T-helper 9 cell (primary cell): ENCODE data around the gene TMEM117.
"Not testable (repeated sequence)": the region's sequence is repeated elsewhere in the genome, so short reads cannot be mapped to it uniquely, and the experiment has no call there.

ENCODE experiments used
- DNase-seq: peaks from one replicate; pipeline ENCODE4 v3.0.0-alpha.2; 2020

TMEM117 gene

DNA sequence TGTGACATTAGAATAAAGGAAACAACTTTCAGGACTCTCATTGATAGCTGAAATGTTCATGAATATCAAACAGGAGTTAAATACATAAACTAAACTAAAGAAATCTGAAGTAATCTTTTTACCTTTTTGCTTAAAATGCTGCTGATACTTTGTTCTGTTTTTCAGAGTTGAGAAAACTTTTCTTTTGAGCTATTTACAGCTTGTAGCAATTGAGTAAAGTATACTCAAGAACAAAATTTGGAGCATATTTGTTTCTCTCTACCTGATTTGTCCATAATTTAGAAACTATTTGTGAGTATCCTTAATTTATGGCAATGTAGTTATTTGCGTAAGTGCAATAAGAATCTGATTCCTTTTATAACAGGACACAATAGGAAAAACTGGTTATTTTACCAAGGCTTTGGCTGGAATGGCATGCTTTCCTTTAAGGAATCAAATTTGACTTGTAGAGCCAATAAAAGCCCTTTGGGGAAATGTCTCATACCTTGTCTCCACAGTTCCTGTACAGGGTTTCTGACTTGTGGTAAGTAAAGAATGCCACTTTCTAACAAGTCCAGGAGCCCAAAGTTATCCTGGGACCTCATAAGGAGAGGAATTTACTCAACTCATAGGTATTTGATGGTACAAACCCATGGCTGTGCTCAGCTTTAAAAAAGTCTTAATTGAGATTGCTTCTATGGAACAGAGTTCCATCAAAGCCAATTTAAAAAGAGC lies 195.7 kb downstream of the TMEM117 start:
- DNase-seq: no peak

DNA sequence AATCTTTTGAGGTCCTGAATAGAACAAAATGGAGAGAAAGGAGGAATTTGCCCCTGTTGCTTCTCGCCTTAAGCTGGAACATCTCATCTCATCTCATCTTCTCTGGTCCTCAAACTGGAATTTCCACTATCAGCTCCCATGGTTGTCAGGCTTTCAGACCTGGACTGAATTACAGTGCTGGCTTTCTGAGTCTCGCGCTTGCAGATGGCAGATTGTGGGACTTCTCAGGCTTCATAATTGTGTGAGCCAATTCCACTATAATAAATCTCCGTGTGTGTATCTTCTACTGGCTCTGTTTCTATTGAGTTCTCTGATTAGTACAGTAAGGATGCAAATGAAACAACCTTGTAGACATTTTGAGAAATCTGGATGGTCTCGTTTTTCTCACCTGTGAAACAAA lies 199.0 kb downstream of the TMEM117 start:
- no peak for DNase-seq

DNA sequence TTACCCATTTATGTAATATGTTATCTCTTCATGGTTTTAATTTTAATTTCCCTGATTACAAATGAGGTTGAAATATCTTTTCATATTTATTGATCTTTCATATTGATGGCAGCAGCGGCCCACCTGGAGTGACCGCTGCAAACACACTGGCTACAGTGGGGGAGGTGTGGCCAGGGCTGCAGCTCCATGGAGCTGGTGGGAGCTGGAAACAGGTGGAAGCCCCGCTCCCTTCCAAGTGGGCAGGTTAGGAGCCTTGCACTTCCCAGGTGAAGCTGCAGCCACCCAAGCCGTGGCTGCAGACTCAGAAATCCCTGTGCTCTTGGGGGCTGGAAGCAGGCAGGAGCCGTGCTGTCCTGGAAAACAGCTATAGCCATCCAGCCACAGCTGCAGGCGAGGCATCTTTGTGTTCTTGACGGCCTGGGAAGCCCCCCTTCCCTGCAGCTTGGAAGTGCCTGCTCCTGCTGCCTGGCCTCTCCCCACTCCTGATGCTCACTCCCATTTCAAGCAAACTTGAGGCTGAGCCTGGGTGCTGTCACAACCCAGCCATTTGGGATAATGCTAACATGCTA lies 201.1 kb downstream of the TMEM117 start:
- no peak for DNase-seq

DNA sequence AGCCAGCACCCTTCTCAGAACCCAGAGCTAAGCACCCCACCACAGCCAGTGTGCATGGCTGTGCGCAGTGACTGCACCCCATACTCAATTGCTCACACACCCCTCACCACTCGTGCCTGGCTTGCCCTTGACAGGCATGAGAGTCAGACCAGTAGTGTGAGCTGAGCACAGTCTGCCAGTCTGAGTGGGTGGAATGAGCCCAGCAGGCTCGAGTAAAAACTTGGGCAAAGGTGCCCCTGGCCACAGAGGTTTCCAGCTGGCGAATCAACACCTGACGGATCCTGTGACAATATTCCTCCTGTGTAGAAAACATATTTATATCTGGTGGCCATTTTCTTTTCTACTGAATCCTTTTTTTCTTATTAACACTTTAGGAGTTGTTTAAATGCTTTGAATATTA lies 202.5 kb downstream of the TMEM117 start:
- DNase-seq: no peak

DNA sequence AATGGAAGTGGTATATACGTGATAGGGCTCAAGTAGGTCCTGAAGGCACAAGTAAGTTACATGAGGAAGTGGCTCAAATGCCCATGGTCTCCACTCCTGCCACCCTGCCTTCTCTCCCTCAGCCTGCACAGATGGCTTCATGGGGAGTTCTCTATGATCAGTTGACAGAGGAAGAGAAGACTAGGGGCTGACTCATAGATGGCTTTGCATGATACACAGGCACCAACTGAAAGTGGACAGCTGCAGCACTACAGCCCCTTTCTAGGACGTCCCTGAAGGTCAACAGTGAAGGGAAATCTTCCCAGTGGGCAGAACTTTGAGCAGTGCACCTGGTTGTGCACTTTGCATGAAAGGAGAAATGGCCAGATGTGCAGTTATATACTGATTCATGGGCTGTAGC lies 208.6 kb downstream of the TMEM117 start:
- not testable (repeated sequence) for DNase-seq

DNA sequence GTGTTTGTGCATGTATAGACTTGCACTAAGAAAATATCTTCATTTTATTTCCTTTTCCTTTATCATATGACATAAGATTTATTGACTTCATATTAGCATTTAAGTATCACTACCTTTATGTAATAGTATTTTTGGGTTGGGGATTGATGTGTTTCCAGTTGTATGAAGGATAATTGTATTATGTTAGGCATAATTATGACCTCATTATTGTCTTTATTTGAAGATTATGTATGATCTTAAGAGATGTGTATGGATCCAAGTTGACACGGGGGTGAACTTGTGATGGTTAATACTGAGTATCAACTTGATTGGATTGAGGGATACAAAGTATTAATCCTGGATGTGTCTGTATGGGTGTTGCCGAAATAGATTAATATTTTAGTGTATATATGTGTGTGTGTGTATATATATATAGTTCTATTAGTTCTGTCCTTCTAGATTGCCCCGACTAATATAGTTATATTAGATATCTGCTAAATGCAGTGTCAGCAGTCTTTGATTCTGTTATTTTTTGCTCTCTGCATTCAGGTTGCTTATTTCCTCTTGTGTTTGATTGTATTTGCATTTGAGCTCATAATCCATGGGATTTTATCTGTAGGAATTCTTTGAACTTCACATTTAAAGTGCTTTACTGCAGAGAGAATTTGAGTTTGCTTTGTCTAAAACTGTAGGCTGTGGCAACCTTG lies 211.0 kb downstream of the TMEM117 start:
- DNase-seq: no peak

DNA sequence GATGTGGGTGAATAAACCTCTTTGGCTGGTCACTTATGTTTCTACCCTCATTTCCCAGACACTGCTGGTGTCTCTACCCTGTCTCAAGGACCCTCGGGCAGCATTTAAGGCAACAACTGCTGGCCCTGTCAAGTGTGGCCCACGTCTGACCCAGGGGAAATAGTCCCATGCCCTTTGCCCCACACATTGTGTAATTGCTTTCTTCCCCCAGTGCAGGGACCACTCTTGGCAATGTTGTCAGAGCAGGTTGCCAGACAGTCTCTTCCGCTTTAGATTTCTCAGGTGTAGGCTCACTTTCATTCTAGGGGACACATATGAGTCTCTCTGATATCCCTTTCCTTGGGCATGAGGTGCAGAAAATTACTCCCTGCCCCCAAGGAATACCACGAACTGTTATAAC lies 216.7 kb downstream of the TMEM117 start:
- DNase-seq: no peak

DNA sequence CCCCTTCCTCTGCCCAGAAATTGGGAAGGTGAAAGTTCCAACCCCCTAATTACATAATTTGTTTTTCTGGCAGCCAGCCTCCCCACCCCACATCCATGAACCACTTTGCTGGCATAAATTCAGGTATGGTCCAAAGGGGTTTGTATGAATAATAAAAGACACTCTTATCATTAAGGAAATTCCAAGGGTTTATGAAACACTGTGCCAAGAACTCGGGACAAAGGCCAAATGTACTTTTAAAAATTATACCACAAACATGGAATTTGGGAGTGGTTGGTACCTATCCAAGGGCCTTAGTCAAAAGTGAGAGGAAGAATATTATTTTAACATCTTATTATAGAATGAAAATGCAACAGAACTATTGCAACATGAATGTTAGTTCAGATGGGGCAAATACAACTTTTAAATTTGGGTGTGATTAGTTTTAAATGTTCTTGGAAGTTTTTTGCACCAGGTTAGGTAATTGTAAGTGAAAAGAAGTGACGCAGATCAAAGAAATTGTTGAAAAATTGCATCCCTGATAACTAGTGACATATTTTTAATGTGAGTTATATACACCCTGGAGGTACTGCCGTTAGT lies 217.8 kb downstream of the TMEM117 start:
- DNase-seq: no peak

DNA sequence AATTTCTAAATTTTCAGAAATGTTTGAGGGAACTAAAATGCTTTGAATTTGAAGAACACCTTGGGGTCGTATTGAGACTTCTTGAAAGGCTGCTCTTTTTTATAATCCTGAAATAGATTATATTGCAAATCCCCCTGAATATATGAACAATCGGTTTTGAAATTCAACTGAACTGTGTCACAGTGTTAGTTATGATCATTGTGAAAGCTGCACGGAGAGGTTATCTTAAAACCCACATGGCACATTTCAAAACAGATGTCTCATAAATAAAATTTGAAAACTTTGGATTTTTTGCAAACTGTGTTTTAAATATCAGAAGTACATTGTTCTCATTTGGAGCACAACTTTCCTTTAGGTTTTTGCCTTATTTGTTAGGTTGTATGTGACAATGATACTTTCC lies 218.4 kb downstream of the TMEM117 start:
- DNase-seq: no peak

DNA sequence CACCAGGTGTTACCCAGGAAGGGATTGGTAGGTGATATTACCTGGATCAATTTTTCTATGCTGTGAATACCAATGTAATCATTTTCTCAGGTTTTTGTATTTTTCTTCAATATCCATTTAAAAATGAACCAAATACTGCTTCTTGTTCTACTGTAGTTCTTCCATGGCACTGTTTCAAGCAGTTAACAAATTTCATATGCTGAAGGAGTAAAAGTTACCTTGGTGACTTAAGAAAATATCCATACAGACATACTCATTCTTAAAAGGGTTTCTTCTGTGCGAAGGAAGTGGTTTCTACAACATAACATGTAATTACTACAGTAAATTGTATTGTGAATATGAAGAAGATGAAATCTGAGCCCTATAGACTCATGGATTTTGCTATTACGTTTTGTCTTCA lies 222.5 kb downstream of the TMEM117 start:
- DNase-seq: no peak

DNA sequence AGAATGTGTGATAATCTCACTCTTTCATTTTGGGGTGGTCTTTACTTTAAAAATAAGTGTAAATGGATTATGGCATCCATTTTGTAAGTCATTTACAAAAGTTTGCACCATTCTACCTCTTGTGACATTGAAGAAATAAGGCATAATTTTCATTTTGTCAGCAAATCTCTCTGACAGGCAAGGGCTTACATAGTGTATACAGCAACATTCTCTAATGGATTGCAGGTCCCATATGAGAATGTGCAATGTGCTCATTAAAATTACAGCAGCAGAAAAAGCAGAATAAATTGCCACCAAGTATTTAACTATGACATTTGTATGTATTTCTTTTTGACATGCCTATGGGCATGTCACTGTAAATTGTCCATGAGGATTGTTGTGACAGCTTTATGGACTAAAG lies 223.6 kb downstream of the TMEM117 start:
- DNase-seq: no peak

DNA sequence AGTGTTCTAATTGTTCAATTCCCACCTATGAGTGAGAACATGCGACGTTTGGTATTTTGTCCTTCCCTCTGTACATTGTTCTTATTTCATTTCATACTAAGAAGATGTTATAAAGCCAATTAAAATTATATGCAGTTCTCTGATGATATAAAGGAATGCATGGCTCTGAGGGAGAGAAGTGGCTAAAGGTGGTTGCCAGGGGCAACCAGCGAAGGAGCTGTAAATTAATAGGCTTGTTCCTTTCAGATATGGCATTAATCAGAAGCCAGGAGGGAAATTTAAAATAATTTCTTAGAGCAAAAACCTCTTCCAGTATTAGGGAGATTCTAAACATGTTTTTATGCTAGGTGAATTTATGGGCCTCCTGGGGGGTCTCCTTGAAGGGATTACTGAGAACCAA lies 227.8 kb downstream of the TMEM117 start:
- no peak for DNase-seq

DNA sequence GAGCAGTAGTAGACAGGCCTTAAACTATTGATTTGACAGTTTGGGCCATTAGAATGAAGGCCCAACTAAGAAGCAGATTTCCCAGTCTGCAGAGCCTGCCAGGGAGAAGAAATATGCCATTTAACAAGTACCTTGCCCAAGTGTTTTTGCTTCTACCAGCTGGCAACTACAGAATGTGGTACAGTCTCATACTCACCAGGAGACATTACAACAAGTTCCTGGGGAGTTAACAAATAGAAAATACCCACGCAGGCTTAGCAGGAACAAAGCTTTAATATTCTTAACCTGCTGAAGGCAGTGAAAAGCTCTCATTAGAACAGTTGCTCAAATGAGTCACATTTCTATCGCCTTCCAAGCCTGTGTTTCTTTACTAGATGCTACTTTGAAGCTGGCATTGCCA lies 241.0 kb downstream of the TMEM117 start:
- DNase-seq: no peak

DNA sequence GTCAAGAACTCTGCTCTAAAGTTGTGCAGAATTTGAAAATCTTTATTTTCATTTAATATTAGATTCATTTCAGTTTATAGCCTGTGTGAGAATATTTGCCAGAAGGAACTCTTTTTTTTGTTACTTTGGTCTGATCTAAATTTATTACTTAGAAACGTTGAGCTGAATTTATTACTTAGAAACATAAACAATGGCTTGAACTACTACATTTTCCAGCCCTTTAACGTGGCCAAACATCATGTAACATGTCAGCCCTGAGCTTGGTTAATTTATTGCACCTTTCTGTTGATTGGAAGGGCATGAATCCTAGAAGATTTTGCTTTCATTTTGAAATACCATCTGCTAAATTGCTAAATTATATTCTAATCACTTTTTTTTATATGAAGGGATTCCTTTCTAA lies 241.4 kb downstream of the TMEM117 start:
- no peak for DNase-seq

DNA sequence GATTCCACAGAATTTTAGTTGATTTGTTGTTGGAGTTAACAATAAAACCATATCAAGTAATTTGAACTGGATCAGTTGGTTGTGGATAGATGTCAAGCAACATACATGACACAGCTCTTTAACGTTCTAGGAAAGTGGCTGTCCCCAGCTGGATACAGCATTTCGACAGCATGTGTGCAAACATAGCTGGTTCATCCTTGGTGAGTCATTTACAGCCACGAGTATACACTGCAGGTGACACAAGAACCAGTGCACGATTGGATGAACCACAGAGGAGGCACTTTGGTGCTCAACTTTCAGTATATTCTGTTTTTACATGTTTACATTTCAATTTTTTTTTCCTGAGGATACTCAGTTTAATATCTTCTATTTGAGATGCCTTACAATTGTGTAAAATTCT lies 242.4 kb downstream of the TMEM117 start:
- DNase-seq: no peak

DNA sequence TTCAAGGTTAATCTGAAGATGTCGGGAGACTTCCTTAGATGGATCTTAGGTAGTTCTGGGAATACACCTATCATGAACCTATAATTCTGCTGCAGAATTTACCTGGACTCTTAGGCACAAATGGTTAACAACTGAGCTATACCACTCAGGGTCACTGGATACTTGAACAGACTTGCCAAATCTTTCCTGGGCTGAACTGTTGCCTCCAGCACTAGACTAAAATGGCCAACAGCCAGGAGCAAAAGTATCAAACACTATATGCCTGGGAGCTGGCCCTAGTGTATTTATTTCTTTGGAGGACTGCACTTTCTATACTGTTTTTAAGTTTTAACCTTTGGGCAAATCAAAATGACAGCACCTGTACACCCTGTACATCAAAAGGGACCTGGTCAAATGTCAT lies 252.8 kb downstream of the TMEM117 start:
- DNase-seq: no peak

DNA sequence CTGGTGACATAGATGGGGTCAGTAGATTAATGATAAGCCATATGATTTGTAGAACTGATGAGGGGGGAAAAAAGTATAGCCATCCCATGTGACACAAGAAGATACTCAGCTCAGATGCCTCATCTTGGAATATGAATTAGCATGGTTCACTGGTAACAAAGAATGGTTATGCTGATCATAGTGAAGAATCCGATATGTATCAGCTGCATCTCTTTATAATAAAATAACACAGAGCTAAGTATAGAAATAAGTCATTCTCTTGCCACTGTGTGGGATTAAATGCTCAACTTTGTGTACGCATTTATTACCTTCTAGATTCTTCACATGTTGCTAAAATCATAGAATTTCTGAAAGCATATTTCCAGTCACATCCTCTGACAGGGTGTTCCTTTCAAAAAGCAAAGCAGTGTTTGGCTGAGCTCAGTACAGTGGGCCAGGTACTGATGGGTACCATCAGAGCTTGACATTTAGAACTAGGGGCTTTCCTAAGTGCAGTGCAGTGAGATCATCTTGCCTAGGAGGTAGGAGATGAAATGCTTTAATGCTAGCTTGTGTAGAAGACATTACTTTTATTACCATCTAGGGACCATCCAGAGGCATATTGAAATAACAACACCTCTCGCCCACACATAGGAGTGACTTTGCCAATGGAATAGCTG lies 256.2 kb downstream of the TMEM117 start:
- DNase-seq: no peak

DNA sequence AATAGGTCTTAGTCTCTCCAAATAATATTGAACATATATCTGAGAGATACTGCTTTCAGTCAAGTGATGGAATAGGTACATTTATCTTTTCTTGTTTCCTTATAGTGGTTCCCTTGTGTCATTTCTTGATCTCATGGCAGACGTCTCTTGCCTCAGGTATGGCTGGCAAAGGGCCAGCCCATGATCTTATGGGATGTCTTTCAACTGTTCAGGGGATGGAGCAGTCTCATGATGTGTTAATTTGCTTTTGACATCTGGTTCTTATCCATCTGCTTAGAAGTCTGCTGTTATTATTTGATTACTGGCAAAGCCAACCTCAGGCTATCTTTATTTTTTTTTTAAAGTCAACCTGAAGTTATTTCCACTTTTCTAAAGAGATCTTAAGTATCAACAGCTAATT lies 262.9 kb downstream of the TMEM117 start:
- DNase-seq: no peak

DNA sequence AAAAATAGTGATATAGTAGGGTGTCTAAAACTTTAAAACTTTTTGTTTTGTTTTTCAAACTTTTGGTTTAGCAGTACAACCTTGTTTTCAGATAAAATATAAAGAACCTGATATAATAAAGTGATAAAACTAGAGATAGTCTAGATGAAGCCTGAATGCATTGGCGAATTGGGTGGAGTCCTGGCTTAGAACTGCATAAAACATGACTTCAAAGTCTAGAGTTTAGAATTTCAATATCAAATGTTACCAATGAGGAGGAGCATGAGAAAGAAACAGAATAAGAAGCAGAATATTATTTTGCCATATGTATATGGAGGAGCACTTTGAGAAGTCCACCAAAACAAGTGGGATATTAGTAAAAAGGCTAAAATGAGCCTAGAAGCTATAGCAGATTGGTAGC lies 263.6 kb downstream of the TMEM117 start:
- DNase-seq: no peak

DNA sequence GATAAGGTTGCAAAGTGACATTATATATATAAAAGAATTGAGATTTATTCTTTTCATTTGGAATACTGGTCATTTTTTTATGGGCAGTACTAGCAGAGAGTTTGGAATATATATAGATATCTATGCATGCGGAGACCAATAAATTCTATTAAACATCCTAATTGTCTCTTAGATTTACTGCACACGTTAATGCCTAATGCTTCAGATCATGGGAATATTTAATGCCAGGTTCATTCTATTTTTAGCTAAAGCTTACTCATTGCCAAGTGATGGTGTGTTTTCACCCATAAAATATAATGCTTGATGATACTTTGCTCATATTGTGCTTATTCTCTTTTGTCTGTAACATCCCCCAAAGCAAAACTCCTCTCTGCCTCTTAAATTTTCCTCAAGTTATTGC lies 264.4 kb downstream of the TMEM117 start:
- DNase-seq: no peak

DNA sequence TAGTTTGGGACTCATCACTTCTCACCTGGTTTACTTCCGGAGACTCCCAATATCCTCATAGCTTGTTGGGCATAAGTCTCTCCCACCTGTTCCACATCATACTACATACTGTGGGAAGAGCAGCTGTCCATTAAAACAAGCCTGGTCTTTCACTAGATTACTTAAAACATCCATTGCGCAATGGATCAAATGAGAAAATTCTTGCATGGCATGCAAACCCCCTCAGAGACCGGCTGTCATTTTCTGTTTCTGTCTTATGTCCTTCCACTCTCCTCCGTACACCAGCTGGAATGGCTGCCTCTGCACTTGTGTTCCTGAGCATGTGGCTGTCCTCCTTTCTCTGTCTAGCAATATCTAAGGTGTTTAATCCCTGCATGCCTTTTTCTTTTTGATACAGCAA lies 265.6 kb downstream of the TMEM117 start:
- no peak for DNase-seq

DNA sequence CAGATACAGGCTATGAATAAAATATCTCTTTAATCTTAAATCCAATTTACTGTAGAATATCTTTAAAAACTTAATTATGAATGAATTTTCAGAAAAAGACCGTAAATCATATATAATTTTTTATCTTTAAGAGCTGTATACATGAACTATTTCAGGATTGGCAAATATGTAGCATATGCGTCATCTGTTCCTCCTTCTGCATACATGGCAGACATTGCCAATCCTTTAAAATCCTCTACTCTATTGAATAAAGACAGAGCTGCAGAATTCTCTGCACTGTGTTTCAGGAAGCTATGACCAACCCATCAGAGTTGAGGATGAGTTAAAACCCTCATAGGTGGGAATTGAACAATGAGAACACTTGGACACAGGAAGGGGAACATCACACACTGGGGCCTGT lies 279.0 kb downstream of the TMEM117 start:
- no peak for DNase-seq

DNA sequence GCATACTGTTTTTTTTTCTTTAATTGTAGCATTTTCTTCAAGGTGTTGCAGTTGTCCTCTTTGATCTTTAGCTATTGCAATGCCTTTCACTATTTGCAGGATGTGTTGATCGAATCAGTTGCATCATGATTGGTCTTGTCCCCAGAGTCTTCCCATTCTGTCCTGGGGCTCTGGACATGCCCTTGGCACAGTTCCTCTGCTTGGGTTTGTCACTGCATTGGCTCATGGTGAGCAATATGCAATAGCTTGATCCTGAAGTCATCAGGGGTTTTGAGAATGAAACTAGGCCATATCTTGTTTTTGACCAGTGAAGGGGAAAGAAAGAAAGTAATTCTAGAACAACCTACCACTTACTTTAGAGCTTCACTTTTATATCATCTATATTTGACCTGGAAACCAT lies 281.5 kb downstream of the TMEM117 start:
- DNase-seq: no peak

DNA sequence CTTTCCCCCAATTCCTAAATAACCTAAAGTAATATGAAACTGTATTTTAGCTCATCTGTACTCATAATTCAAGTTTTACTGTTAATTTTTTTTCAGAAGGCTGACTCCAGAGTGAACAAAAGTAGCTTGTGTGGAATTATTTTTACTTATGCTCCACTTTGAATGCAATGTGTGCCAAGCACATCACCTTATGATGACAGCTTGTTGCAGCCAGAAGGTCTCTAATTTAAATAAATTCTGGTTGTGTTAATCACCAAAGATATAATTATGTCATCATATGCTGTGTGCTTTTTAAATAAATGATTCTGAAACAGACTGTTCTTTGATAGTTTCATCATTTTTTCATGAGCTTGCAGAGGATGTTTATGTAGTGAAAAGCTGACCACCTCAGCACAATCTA lies 283.1 kb downstream of the TMEM117 start:
- DNase-seq: no peak
